Neuronal stem cell (in vitro differentiated cells): ENCODE data around the gene ADCY9.

Source experiments
- DNase-seq: peaks from one replicate; pipeline ENCODE4 v3.0.0-alpha.2; 2013; ENCODE audit warnings: low spot score
- H2AFZ ChIP-seq: one replicate; pipeline ENCODE4 v1.6.1; 2013; ENCODE audit warnings: mild to moderate bottlenecking, low read length, inconsistent platforms
- H2AK5ac ChIP-seq: 2 replicates; pipeline ENCODE4 v1.6.1; 2013; ENCODE audit warnings: low read depth, mild to moderate bottlenecking, inconsistent platforms, low read length, moderate library complexity, mixed read lengths
- H2BK120ac ChIP-seq: 2 replicates; pipeline ENCODE4 v1.6.1; 2013; ENCODE audit warnings: low read depth, mild to moderate bottlenecking, inconsistent platforms, low read length, moderate library complexity, mixed read lengths
- H2BK12ac ChIP-seq: one replicate; pipeline ENCODE4 v1.6.1; 2013; ENCODE audit warnings: low read length, inconsistent platforms
- H2BK15ac ChIP-seq: 2 replicates; pipeline ENCODE4 v1.6.1; 2013; ENCODE audit warnings: mild to moderate bottlenecking, low read length, inconsistent platforms, mixed read lengths
- H2BK5ac ChIP-seq: one replicate; pipeline ENCODE4 v1.6.1; 2013; ENCODE audit warnings: inconsistent platforms, mild to moderate bottlenecking, low read length, moderate library complexity
- H3K14ac ChIP-seq: one replicate; pipeline ENCODE4 v1.6.1; 2013; ENCODE audit warnings: low read length, inconsistent platforms
- H3K18ac ChIP-seq: 2 replicates; pipeline ENCODE4 v1.6.1; 2013; ENCODE audit warnings: low read length, inconsistent platforms
- H3K23ac ChIP-seq: 2 replicates; pipeline ENCODE4 v1.6.1; 2013; ENCODE audit warnings: low read depth, mild to moderate bottlenecking, mixed read lengths, low read length, inconsistent platforms; ENCODE audit not compliant: poor library complexity
- H3K27ac ChIP-seq: replicated peaks from 3 replicates; pipeline ENCODE4 v1.5.1; 2013; ENCODE audit warnings: low read length, inconsistent platforms
- H3K27me3 ChIP-seq, 3 experiments: 2 replicates each; pipeline ENCODE4 v1.6.1; 2013; ENCODE audit warnings: low read length in 3 of 3, mild to moderate bottlenecking in 2 of 3, inconsistent platforms in 1 of 3, low read depth in 1 of 3, mixed read lengths in 1 of 3, moderate library complexity in 1 of 3; ENCODE audit not compliant: control insufficient read depth in 3 of 3, insufficient read depth in 3 of 3
- H3K36me3 ChIP-seq, 2 donors: replicated peaks in 1 of 2; 2 replicates each; pipeline ENCODE4 v1.6.1; 2013; ENCODE audit warnings: low read length in 2 of 2; ENCODE audit not compliant: control insufficient read depth in 2 of 2, insufficient read depth in 2 of 2
- H3K4ac ChIP-seq: 2 replicates; pipeline ENCODE4 v1.6.1; 2013; ENCODE audit warnings: inconsistent platforms, mild to moderate bottlenecking, low read length, moderate library complexity
- H3K4me1 ChIP-seq, 2 donors: 1 replicate in 1 of 2; 2 replicates in 1 of 2; pipeline ENCODE4 v1.6.1; 2013; ENCODE audit warnings: low read length in 2 of 2, low read depth in 1 of 2; ENCODE audit not compliant: control insufficient read depth in 2 of 2, insufficient read depth in 1 of 2
- H3K4me2 ChIP-seq: one replicate; pipeline ENCODE4 v1.6.1; 2013; ENCODE audit warnings: mild to moderate bottlenecking, low read length, inconsistent platforms; ENCODE audit not compliant: insufficient read depth, poor library complexity, severe bottlenecking
- H3K4me3 ChIP-seq, 2 donors: 2 replicates each; pipeline ENCODE4 v1.5.1; 2013; ENCODE audit warnings: low read length in 2 of 2, mild to moderate bottlenecking in 2 of 2, inconsistent platforms in 1 of 2, moderate library complexity in 1 of 2
- H3K79me1 ChIP-seq: one replicate; pipeline ENCODE4 v1.6.1; 2013; ENCODE audit warnings: low read depth, mild to moderate bottlenecking, inconsistent platforms, low read length, moderate library complexity
- H3K9ac ChIP-seq: one replicate; pipeline ENCODE4 v1.6.1; 2013; ENCODE audit warnings: mild to moderate bottlenecking, low read depth, low read length, inconsistent platforms; ENCODE audit not compliant: poor library complexity
- H3K9me3 ChIP-seq, 2 donors: replicated peaks in 1 of 2; 2 replicates each; pipeline versions ENCODE3 to v1.6.1; 2013; ENCODE audit warnings: low read length in 2 of 2, mild to moderate bottlenecking in 2 of 2, inconsistent platforms in 1 of 2, low read depth in 1 of 2, mixed read lengths in 1 of 2, moderate library complexity in 1 of 2; ENCODE audit not compliant: control insufficient read depth in 2 of 2, insufficient read depth in 1 of 2
- H4K8ac ChIP-seq: one replicate; pipeline ENCODE4 v1.6.1; 2013; ENCODE audit warnings: low read depth, mild to moderate bottlenecking, inconsistent platforms, low read length, moderate library complexity
- H4K91ac ChIP-seq: one replicate; pipeline ENCODE4 v1.6.1; 2013; ENCODE audit warnings: low read length, low read depth, mild to moderate bottlenecking, inconsistent platforms; ENCODE audit not compliant: poor library complexity
- whole genome bisulfite sequencing, 2 donors: extraction: QIAGEN DNeasy Blood & Tissue Kit; methylation state at CpG; one replicate each; pipeline ENCODE4 v1.1.7; 2013; ENCODE audit warnings: missing lambda C conversion rate in 2 of 2, mixed read lengths in 1 of 2; ENCODE audit not compliant: insufficient read length in 2 of 2, insufficient replicate concordance in 1 of 2; ENCODE audit errors: extremely low coverage in 2 of 2; 5-methylcytosine and 5-hydroxymethylcytosine counted together

Gene ADCY9

GRCh38 chr16:4016658-4017057 lies 99.6 kb downstream of the ADCY9 start:
- no peak overlapping the region for H2BK12ac ChIP-seq
- H3K27me3 ChIP-seq = no peaks in the 10 kb centered on the region
- no peak overlapping the region for H3K4me3 ChIP-seq
- no peak for DNase-seq
- H2BK5ac ChIP-seq = no peak overlapping the region
- H2BK120ac ChIP-seq = no peak overlapping the region
- H3K23ac ChIP-seq = no peak overlapping the region
- H3K4me2 ChIP-seq = no peak overlapping the region
- H3K27ac ChIP-seq = no peak overlapping the region
- no CpG with 5 or more reads among the region's 4 CpGs for WGBS, 2 donors
- H4K91ac ChIP-seq = no peak overlapping the region
- no peak overlapping the region for H3K14ac ChIP-seq
- no peak overlapping the region for H3K4ac ChIP-seq
- no peak overlapping the region for H3K9ac ChIP-seq
- H3K9me3 ChIP-seq = no peaks in the 10 kb centered on the region
- no peak overlapping the region for H2BK15ac ChIP-seq
- peaks cover 1 to 4% of the 10 kb centered on the region in 2 donors for H3K4me1 ChIP-seq
- no peaks in the 10 kb centered on the region for H3K36me3 ChIP-seq
- no peak overlapping the region for H2AK5ac ChIP-seq
- no peaks in the 10 kb centered on the region for H3K79me1 ChIP-seq
- H2AFZ ChIP-seq = no peak overlapping the region
- H4K8ac ChIP-seq = no peak overlapping the region
- H3K18ac ChIP-seq = no peak overlapping the region

- H2AK5ac ChIP-seq = no peak overlapping the region
- H3K79me1 ChIP-seq = no peaks in the 10 kb centered on the region
- no peak overlapping the region for H3K4ac ChIP-seq
- H3K27me3 ChIP-seq = no peaks in the 10 kb centered on the region
- no peak overlapping the region for H3K9ac ChIP-seq
- no peak overlapping the region for H3K27ac ChIP-seq
- H4K8ac ChIP-seq = no peak overlapping the region
- H3K4me1 ChIP-seq = peaks cover 4 to 6% of the 10 kb centered on the region in 2 donors
- no peaks in the 10 kb centered on the region for H3K9me3 ChIP-seq
- H3K4me3 ChIP-seq = no peak overlapping the region
- H2BK120ac ChIP-seq = no peak overlapping the region
- no peak overlapping the region for H2AFZ ChIP-seq
- H2BK15ac ChIP-seq = no peak overlapping the region
- no CpG with 5 or more reads among the region's 3 CpGs for WGBS, 2 donors
- H2BK12ac ChIP-seq = no peak overlapping the region
- no peak overlapping the region for H3K14ac ChIP-seq
- H3K18ac ChIP-seq = no peak overlapping the region
- H4K91ac ChIP-seq = no peak overlapping the region
- no peak overlapping the region for H3K23ac ChIP-seq
- no peak for DNase-seq
- H2BK5ac ChIP-seq = no peak overlapping the region
- H3K36me3 ChIP-seq = no peaks in the 10 kb centered on the region
- H3K4me2 ChIP-seq = no peak overlapping the region
These were observed 100.3 kb downstream of the ADCY9 start for GRCh38 chr16:4016005-4016352.

GRCh38 chr16:4015275-4016004 lies 100.8 kb downstream of the ADCY9 start:
- no peak overlapping the region for H2BK15ac ChIP-seq
- H3K23ac ChIP-seq = no peak overlapping the region
- H3K4me2 ChIP-seq = no peak overlapping the region
- no peak overlapping the region for H2AK5ac ChIP-seq
- no peak overlapping the region for H3K4ac ChIP-seq
- no peak overlapping the region for H3K14ac ChIP-seq
- no peak overlapping the region for H3K4me3 ChIP-seq
- H2AFZ ChIP-seq = no peak overlapping the region
- no peak overlapping the region for H3K18ac ChIP-seq
- DNase-seq = no peak
- H3K9me3 ChIP-seq = no peaks in the 10 kb centered on the region
- H4K8ac ChIP-seq = no peak overlapping the region
- H3K4me1 ChIP-seq = peaks cover 4 to 7% of the 10 kb centered on the region in 2 donors
- no peak overlapping the region for H2BK12ac ChIP-seq
- no peaks in the 10 kb centered on the region for H3K79me1 ChIP-seq
- no peak overlapping the region for H3K27ac ChIP-seq
- no peaks in the 10 kb centered on the region for H3K36me3 ChIP-seq
- H2BK120ac ChIP-seq = no peak overlapping the region
- no CpG with 5 or more reads among the region's 20 CpGs for WGBS, 2 donors
- no peak overlapping the region for H3K9ac ChIP-seq
- no peak overlapping the region for H4K91ac ChIP-seq
- no peak overlapping the region for H2BK5ac ChIP-seq
- H3K27me3 ChIP-seq = no peaks in the 10 kb centered on the region

GRCh38 chr16:4011940-4012629 lies 104.2 kb downstream of the ADCY9 start:
- Histone ChIP-seq H4K8ac (no peak overlapping the region), H3K4me1 (peaks cover 4 to 10% of the 10 kb centered on the region in 2 donors), H3K27me3 (no peaks in the 10 kb centered on the region), H3K36me3 (no peaks in the 10 kb centered on the region), H2BK15ac (no peak overlapping the region), H3K9me3 (no peaks in the 10 kb centered on the region), H3K14ac (no peak overlapping the region), H2AFZ (no peak overlapping the region), H3K27ac (no peak overlapping the region), H2BK5ac (no peak overlapping the region), H2BK12ac (no peak overlapping the region), H3K4me2 (no peak overlapping the region), H2BK120ac (no peak overlapping the region), H3K79me1 (no peaks in the 10 kb centered on the region), H3K23ac (no peak overlapping the region), H3K9ac (no peak overlapping the region), H3K18ac (no peak overlapping the region), H3K4me3 (no peak overlapping the region), H2AK5ac (no peak overlapping the region), H4K91ac (no peak overlapping the region), H3K4ac (no peak overlapping the region)
- no peak for DNase-seq
- no CpG with 5 or more reads among the region's 15 CpGs for WGBS, 2 donors
